ENCODE data around the gene ZSCAN25.
"Not testable (repeated sequence)": the region's sequence is repeated elsewhere in the genome, so short reads cannot be mapped to it uniquely, and the experiment has no call there.

The ZSCAN25 gene

DNA sequence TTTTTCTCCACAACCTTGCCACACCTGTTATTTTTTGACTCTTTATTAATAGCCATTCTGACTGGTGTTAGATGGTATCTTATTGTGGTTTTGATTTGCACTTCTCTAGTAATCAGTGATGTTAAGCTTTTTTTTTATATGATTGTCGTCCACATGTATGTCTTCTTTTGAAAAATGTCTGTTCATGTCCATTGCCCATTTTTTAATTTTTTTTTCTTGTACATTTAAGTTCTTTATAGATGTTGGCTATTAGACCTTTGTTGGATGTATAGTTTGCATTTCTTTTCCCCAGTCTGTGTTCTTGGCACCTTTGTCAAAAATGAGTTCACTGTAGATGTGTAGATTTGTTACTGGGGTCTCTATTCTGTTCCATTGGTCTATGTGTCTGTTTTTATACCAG is 28.8 kb downstream of the ZSCAN25 start:
- DNase-seq (ENCODE audit: low read depth in 2 of 2): no peak

DNA sequence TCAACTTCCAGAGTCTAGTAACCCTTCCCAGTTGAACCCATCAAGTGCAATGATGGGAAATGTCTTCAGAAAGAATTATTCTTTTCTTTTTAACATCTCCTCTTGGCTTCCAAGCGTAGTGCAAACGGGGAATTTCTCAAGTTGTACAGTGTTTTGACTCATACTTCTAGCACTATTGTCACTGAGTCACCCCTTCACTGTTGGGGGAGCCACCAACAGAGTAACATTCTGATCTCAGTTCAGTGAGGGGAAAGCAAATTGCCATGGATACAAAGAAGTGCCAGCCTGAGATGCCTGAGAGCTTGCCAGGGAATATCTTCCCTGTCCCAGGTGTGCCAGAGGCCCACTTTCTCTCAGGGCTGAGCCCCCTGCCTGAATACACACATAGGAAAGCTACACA is 32.1 kb downstream of the ZSCAN25 start:
- DNase-seq (ENCODE audit: low read depth in 2 of 2): no peak

DNA sequence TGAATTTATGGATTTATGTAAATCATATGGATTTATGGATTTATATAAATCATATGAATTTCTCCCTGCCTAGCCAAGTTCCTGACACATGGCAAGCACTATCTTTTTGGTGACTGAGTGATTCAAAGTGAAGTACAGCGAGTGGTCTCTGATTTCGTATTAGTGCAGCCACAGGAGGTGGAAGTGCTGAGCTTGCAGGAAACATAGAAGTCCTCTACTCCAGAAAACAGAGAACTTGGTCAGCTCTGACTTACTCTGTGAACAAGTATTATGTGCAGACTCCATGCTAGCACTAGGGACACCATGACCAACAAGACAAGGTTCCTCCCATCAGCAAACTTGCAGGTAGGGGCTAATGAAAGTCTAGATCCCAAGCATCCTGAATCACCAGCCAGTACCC is 34.5 kb downstream of the ZSCAN25 start:
- no peak for DNase-seq (ENCODE audit: low read depth in 2 of 2)

GRCh38 chr7:99652671-99653070 is 35.9 kb downstream of the ZSCAN25 start:
- DNase-seq (ENCODE audit: low read depth in 2 of 2): no peak

- DNase-seq (ENCODE audit: low read depth in 2 of 2): not testable (repeated sequence)
Observed at GRCh38 chr7:99653269-99653668, 36.5 kb downstream of the ZSCAN25 start.

DNA sequence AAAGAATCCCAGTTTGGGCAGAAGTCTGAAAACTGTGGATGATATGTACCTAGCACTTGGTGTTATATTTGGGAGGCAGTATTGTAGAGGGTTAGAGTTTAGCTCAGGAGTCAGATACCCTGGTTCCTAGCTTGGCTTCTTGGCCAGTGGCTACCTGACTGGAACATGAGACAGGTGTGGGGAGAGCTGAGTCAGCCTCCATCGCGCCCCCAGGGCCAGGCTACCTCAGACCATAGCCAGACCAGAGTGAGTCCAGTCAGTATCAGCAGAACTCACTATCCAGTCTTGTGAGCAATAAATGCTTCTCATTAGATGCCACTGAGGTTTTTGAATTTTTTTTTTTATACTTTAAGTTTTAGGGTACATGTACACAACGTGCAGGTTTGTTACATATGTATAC is 37.0 kb downstream of the ZSCAN25 start:
- no peak for DNase-seq (ENCODE audit: low read depth in 2 of 2)

- not testable (repeated sequence) for DNase-seq (ENCODE audit: low read depth in 2 of 2)
Observed at GRCh38 chr7:99654626-99655025, 37.9 kb downstream of the ZSCAN25 start.

- DNase-seq (ENCODE audit: low read depth in 2 of 2): not testable (repeated sequence)
Observed at GRCh38 chr7:99657879-99658278, 41.1 kb downstream of the ZSCAN25 start.

DNA sequence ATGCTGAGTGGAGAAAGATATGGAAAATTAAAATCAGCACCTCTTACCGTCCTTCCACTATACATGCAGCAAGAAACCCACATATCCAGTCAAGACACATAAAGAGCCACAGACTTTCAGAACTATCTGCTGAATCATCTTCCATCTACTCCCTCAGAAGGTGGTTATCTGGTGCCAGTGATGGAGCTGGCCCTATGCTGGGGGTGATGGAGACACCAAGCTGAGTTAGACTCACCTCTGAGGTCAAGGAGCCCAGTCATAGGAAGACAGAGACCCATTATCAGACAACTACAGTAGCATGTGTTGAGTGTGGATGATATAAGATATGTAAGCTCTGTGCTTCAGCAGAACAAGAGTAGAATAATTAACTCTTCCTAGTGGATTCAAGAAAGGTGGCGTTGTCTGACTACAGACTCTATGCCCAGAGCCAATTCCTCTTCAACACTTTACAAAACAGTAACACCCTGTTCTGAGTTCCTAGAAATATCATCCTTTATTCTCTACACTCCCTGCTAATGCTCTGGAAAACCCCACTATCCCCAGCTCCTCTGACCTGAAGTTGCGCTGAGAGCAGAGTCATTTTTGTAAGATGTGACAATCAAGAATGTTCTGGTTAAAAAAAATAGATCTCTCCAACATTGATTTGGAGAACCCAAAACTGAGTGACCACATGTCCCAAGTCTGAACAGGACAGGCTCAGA is 48.7 kb downstream of the ZSCAN25 start:
- no peak for DNase-seq (ENCODE audit: low read depth in 2 of 2)

- no peak for DNase-seq (ENCODE audit: low read depth in 2 of 2)
Observed at GRCh38 chr7:99666013-99666395, 49.3 kb downstream of the ZSCAN25 start.

- no peak for DNase-seq (ENCODE audit: low read depth in 2 of 2)
Observed at GRCh38 chr7:99667179-99667578, 50.4 kb downstream of the ZSCAN25 start.

DNA sequence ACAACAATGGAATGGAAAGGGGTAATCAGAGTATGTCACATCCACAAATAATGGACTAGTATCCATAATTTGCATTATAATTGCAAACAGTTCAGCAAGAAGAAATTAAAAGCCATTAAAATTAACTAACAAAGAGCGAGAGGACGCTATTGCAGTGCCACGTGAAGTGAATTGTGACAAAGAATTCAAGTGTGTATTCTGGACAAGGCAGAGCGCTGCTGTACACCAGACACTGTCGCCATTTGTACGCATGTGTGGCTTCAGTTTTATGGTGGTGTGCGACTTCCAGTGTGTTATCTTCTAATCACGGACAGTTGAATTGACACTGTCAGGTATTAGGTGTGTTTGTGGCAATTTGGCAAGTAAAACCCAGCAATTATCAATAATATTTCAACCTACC is 51.8 kb downstream of the ZSCAN25 start:
- no peak for DNase-seq (ENCODE audit: low read depth in 2 of 2)

- DNase-seq (ENCODE audit: low read depth in 2 of 2): no peak
Observed at GRCh38 chr7:99669782-99670181, 53.0 kb downstream of the ZSCAN25 start.

- DNase-seq (ENCODE audit: low read depth in 2 of 2): no peak
Observed at GRCh38 chr7:99672573-99672972, 55.8 kb downstream of the ZSCAN25 start.

GRCh38 chr7:99674995-99675742 is 58.4 kb downstream of the ZSCAN25 start:
- no peak for DNase-seq (ENCODE audit: low read depth in 2 of 2)

GRCh38 chr7:99677013-99677647 is 60.4 kb downstream of the ZSCAN25 start:
- no peak for DNase-seq (ENCODE audit: low read depth in 2 of 2)

- DNase-seq (ENCODE audit: low read depth in 2 of 2): no peak
Observed at GRCh38 chr7:99677648-99678045, 60.9 kb downstream of the ZSCAN25 start.

DNA sequence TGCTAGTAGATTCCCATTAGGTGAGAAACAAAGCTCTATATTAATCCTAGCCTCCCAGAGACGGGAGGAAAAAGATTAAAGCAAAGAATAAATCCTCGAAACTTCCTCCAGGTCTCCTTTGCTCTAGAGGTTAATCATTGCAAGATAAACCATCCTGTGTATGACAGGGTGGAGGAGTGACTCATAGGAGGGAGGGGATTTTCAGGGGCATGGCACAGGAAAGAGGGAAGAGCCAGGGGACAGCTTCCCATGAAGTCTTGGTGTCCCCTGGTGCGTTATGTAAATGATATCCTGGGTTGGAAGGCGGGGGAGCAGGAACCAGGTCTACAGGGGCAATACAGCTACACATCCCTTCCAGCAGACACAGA is 62.3 kb downstream of the ZSCAN25 start:
- DNase-seq (ENCODE audit: low read depth in 2 of 2): no peak

DNA sequence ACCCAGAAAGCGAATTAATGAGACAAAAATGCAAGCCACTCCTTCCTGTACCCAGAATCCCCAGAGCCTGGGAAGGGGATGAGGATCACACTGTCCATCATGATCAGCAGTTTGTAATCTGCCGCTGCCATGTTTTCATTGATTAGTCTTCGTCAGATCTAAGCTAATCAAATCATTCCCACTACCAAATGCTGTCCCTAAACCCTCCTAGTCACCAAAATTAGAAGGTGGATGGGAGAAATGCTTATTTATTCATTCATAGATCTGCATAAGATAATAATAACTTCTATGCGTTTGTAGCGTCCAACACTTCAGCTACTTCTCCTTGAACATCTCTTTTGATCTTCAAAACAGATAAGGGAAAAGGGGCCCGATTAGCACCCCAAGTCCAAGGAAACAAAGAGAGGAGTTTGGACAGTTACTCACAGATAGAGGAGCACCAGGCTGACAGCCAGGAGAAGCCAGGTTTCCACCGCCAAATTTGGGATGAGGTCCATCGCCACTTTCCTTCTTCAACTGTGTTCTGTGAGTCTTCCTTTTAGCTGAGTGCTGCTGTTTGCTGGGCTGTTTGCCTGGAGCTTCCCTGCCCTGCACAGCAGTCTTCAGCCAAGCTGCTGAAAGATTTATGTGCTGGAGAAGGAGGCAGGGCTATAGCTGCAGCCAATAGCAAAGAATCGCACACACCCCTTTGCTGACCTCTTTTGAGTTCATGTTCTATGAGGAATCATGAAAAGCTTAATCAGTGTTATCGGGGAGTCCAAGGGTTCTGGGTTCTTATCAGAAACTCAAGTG is 62.9 kb downstream of the ZSCAN25 start, which contains the start of gene CYP3A5:
Gene CYP3A5, minus strand, starts transcription at position 597 of the 792 bp plus-strand sequence. Its CDS starts 100 bp downstream, at position 497.
- no peak for DNase-seq (ENCODE audit: low read depth in 2 of 2)
